IMR-90 (cell line): ENCODE data around the gene UQCRFS1.
A peak's percentile ranks its signal among the peaks of the same experiment; 100 is the strongest.

ENCODE experiments used
- CEBPB ChIP-seq: IDR thresholded peaks from 2 replicates; pipeline ENCODE4 v1.6.1; 2012; ENCODE audit warnings: low read depth, low read length, improper control_type of control experiment
- CHD1 ChIP-seq: IDR thresholded peaks from 2 replicates; pipeline ENCODE4 v1.6.1; 2012; ENCODE audit warnings: low read depth, low read length, improper control_type of control experiment
- ELK1 ChIP-seq: fragments of 150-350 bp; IDR thresholded peaks from 2 replicates; pipeline ENCODE4 v1.6.1; 2016; ENCODE audit warnings: low read depth, mild to moderate bottlenecking, low read length, moderate library complexity, borderline replicate concordance
- MAFK ChIP-seq: IDR thresholded peaks from 2 replicates; pipeline ENCODE4 v1.6.1; 2012; ENCODE audit warnings: low read depth, low read length, improper control_type of control experiment
- MXI1 ChIP-seq: IDR thresholded peaks from 2 replicates; pipeline ENCODE4 v1.6.1; 2012; ENCODE audit warnings: low read depth, mild to moderate bottlenecking, low read length, moderate library complexity, borderline replicate concordance
- NFE2L2 ChIP-seq: fragments of 150-350 bp; IDR thresholded peaks from 2 replicates; pipeline ENCODE4 v1.6.1; 2016; ENCODE audit warnings: low read depth, mild to moderate bottlenecking, low read length
- POLR2A ChIP-seq: IDR thresholded peaks from 2 replicates; pipeline ENCODE4 v1.6.1; 2012; ENCODE audit warnings: mild to moderate bottlenecking, low read depth, low read length
- RAD21 ChIP-seq: IDR thresholded peaks from 2 replicates; pipeline ENCODE4 v1.6.1; 2012; ENCODE audit warnings: low read length, improper control_type of control experiment
- RCOR1 ChIP-seq: IDR thresholded peaks from 2 replicates; pipeline ENCODE4 v1.6.1; 2012; ENCODE audit warnings: mild to moderate bottlenecking, low read length, improper control_type of control experiment; ENCODE audit not compliant: insufficient replicate concordance
- RFX5 ChIP-seq: IDR thresholded peaks from 2 replicates; pipeline ENCODE4 v1.8.0; 2012; ENCODE audit warnings: low read depth, mild to moderate bottlenecking, low read length, moderate library complexity
- SMC3 ChIP-seq: fragments of 150-350 bp; IDR thresholded peaks from 2 replicates; pipeline ENCODE4 v1.6.1; 2016; ENCODE audit warnings: low read depth, mild to moderate bottlenecking, antibody characterized with exemption, low read length, moderate library complexity
- TF ChIP-seq, protein P1 (sequence below): conservative IDR thresholded peaks from 2 replicates; pipeline ENCODE4 v1.5.1; 2012; ENCODE audit warnings: mild to moderate bottlenecking, low read depth, low read length, improper control_type of control experiment
- TF ChIP-seq, protein P2 (sequence below): fragments of 150-350 bp; IDR thresholded peaks from 2 replicates; pipeline ENCODE4 v1.6.1; 2017; ENCODE audit warnings: mild to moderate bottlenecking, antibody characterized with exemption, low read length, low read depth

DNA sequence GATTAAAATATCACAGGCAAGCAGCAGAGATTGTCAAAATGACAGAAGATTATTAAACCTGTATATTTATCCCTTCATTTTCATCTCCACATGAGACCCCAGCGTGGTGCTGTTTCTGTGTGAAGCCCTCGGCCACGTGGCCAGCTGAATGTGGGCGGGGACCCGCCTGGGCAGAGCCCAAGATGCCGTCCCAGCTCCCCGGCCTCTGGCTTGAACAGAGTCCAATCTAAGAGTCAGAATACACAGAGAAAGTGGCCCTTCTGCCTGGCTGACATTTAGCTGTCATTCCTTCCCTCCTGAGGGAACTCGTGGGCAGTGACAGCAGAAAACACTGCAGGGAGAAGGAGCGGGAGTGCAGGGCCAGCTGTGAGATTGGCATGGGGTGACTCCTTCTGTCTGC lies 34.9 kb upstream of the UQCRFS1 start:
- TF ChIP-seq MAFK (no peak), POLR2A (no peak), RAD21 (no peak), RFX5 (no peak), MXI1 (no peak), CEBPB (no peak), RCOR1 (no peak), SMC3 (no peak), NFE2L2 (no peak), ELK1 (no peak), CHD1 (no peak)
- TF ChIP-seq, protein P1, sequence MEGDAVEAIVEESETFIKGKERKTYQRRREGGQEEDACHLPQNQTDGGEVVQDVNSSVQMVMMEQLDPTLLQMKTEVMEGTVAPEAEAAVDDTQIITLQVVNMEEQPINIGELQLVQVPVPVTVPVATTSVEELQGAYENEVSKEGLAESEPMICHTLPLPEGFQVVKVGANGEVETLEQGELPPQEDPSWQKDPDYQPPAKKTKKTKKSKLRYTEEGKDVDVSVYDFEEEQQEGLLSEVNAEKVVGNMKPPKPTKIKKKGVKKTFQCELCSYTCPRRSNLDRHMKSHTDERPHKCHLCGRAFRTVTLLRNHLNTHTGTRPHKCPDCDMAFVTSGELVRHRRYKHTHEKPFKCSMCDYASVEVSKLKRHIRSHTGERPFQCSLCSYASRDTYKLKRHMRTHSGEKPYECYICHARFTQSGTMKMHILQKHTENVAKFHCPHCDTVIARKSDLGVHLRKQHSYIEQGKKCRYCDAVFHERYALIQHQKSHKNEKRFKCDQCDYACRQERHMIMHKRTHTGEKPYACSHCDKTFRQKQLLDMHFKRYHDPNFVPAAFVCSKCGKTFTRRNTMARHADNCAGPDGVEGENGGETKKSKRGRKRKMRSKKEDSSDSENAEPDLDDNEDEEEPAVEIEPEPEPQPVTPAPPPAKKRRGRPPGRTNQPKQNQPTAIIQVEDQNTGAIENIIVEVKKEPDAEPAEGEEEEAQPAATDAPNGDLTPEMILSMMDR = no peak
- TF ChIP-seq, protein P2, sequence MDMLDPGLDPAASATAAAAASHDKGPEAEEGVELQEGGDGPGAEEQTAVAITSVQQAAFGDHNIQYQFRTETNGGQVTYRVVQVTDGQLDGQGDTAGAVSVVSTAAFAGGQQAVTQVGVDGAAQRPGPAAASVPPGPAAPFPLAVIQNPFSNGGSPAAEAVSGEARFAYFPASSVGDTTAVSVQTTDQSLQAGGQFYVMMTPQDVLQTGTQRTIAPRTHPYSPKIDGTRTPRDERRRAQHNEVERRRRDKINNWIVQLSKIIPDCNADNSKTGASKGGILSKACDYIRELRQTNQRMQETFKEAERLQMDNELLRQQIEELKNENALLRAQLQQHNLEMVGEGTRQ = peak; percentile 39; the same call in 1 of the 2 replicates
